OCI-LY1 (cell line): Measurements from ENCODE around the gene COBL.

Experiments used
- EZH2 ChIP-seq: fragments of 200-600 bp; sonication (generic), shearing (Covaris generic); IDR thresholded peaks from 2 replicates; pipeline ENCODE4 v1.8.0; 2017; ENCODE audit warnings: borderline replicate concordance, mixed run types, mild to moderate bottlenecking, antibody characterized with exemption, low read length, moderate library complexity, mixed read lengths
- TF ChIP-seq, protein P1 (sequence below): fragments of 200-600 bp; sonication (generic), shearing (Covaris generic); IDR thresholded peaks from 2 replicates; pipeline ENCODE4 v1.5.1; 2017; ENCODE audit warnings: mild to moderate bottlenecking, antibody characterized with exemption, low read length, moderate library complexity, mixed read lengths

DNA sequence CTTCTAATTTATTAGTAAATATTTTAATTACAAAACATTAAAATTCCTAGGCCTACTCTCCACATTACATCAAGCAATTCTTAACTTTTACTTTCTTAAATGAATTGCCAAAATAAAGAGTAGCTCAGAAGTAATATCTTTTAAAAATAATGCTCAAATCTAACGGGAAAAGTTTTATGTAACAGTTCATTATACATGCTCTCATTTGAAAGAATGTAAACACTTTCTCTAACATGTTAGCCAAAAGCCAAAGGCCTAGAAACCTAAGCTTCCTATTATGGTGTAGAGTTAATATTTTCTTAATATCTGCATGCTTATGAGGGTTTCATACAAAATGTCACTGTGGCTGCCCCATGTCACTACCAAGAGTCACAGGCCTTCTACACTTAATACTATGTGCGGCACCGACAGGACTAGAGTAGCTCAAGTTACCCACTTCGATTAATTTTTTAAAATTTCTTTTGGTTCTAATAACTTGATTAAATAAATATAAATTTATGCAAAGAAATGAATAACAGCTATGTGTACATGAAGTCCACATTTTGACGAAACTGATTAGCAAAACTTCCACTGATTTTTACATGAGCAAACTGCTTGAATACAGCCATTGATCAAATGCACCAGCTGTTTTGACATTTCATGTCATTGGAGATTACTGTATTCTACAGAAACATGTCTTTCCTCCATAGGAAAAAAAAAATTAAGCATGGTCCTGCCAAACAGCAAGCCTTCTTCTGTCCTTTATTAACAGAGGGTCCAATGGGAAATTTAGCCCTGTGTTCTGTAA lies 3.5 kb downstream of the COBL start:
- TF ChIP-seq, protein P1, sequence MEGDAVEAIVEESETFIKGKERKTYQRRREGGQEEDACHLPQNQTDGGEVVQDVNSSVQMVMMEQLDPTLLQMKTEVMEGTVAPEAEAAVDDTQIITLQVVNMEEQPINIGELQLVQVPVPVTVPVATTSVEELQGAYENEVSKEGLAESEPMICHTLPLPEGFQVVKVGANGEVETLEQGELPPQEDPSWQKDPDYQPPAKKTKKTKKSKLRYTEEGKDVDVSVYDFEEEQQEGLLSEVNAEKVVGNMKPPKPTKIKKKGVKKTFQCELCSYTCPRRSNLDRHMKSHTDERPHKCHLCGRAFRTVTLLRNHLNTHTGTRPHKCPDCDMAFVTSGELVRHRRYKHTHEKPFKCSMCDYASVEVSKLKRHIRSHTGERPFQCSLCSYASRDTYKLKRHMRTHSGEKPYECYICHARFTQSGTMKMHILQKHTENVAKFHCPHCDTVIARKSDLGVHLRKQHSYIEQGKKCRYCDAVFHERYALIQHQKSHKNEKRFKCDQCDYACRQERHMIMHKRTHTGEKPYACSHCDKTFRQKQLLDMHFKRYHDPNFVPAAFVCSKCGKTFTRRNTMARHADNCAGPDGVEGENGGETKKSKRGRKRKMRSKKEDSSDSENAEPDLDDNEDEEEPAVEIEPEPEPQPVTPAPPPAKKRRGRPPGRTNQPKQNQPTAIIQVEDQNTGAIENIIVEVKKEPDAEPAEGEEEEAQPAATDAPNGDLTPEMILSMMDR = no peak
- no peak for TF ChIP-seq EZH2
